GM19099 (cell line): Measurements from ENCODE around the gene KCTD13.

Source experiments
- POLR2A ChIP-seq: IDR thresholded peaks from 3 replicates; pipeline ENCODE4 v1.6.1; 2011; ENCODE audit warnings: low read depth; ENCODE audit not compliant: insufficient read length; ENCODE audit errors: extremely low read depth

Gene KCTD13

GRCh38 chr16:29915590-29916247 is 10.3 kb downstream of the KCTD13 start:
- TF ChIP-seq POLR2A: no peak

- TF ChIP-seq POLR2A: no peak
These were observed 12.5 kb downstream of the KCTD13 start for GRCh38 chr16:29913514-29913913.

- TF ChIP-seq POLR2A: no peak
These were observed 13.9 kb downstream of the KCTD13 start for GRCh38 chr16:29912087-29912486.

- TF ChIP-seq POLR2A: no peak
These were observed 14.4 kb downstream of the KCTD13 start for GRCh38 chr16:29911676-29912010.

GRCh38 chr16:29910819-29911675 is 15.0 kb downstream of the KCTD13 start:
- TF ChIP-seq POLR2A: no peak

GRCh38 chr16:29909391-29909790 is 16.6 kb downstream of the KCTD13 start:
- no peak for TF ChIP-seq POLR2A

- no peak for TF ChIP-seq POLR2A
These were observed 17.3 kb downstream of the KCTD13 start for GRCh38 chr16:29908719-29909220.

GRCh38 chr16:29907973-29908372 is 18.1 kb downstream of the KCTD13 start:
- TF ChIP-seq POLR2A: no peak

- TF ChIP-seq POLR2A: no peak
These were observed 19.3 kb downstream of the KCTD13 start for GRCh38 chr16:29906520-29907244.

- TF ChIP-seq POLR2A: no peak
These were observed 20.4 kb downstream of the KCTD13 start for GRCh38 chr16:29905668-29906067.

GRCh38 chr16:29904947-29905346 is 21.1 kb downstream of the KCTD13 start:
- no peak for TF ChIP-seq POLR2A

GRCh38 chr16:29903590-29903989 is 22.4 kb downstream of the KCTD13 start:
- no peak for TF ChIP-seq POLR2A

GRCh38 chr16:29901607-29901945 is 24.4 kb downstream of the KCTD13 start:
- no peak for TF ChIP-seq POLR2A

GRCh38 chr16:29900888-29901606 is 25.0 kb downstream of the KCTD13 start:
- TF ChIP-seq POLR2A: no peak
